HFFc6 (cell line): ENCODE results near the gene TGFB2. TPM values are rescaled to one million over a fixed set of nuclear protein-coding genes. Genes with fewer than 3 reads are reported as not detected.

Experiments used
- DNase-seq: peaks from one replicate; pipeline ENCODE4 v3.0.0-alpha.2; 2018
- H3K27ac Mint-ChIP-seq: 2 replicates; pipeline ENCODE4 v1.8.0; 2020; ENCODE audit warnings: mild to moderate bottlenecking, mixed read lengths
- H3K27me3 Mint-ChIP-seq: 2 replicates; pipeline ENCODE4 v1.8.0; 2021; ENCODE audit warnings: mild to moderate bottlenecking, moderate library complexity, mixed read lengths; ENCODE audit not compliant: insufficient read depth
- H3K36me3 Mint-ChIP-seq: 2 replicates; pipeline ENCODE4 v1.8.0; 2021; ENCODE audit warnings: low read depth, mixed read lengths
- H3K4me1 Mint-ChIP-seq: 2 replicates; pipeline ENCODE4 v1.8.0; 2020; ENCODE audit warnings: low read depth, mixed read lengths
- H3K4me3 Mint-ChIP-seq: 2 replicates; pipeline ENCODE4 v1.8.0; 2020; ENCODE audit warnings: mild to moderate bottlenecking, moderate library complexity, mixed read lengths
- H3K9me3 Mint-ChIP-seq: 2 replicates; pipeline ENCODE4 v1.8.0; 2020; ENCODE audit warnings: mild to moderate bottlenecking, mixed read lengths
- CTCF ChIP-seq: fragments of 200-600 bp; sonication (generic); IDR thresholded peaks from 2 replicates; pipeline ENCODE4 v1.5.0; 2021; ENCODE audit warnings: antibody characterized with exemption, mild to moderate bottlenecking
- long read RNA-seq: library from polyadenylated mRNA; unstranded; transcript quantifications from one replicate; pipeline ENCODE4 v2.0.0, GENCODE V29; 2019
- total RNA-seq, 6 experiments: library from RNA; stranded (reverse); fragmentation: NEBNext Ultra II Directional; extraction: Animal tissue kit (Norgen Biotek cat#: 25700); gene quantifications; 2 replicates in 1 of 6; 3 replicates in 5 of 6; pipeline ENCODE4 v1.2.3, GENCODE V29; 2021

Gene TGFB2
- 10 to 100 TPM in 1 of 6 experiments, 1 to 10 TPM in 5; 2.0 to 11.8 (median 2.5) TPM for total RNA-seq
- long read RNA-seq, full-length matches to known transcripts = 8 of 11 reads
- long read RNA-seq, partial matches to known transcripts = 3 of 11 reads
- long read RNA-seq, other reads (novel, unspliced or antisense) = 0 of 11 reads

GRCh38 chr1:218344814-218345672 is at the start of gene TGFB2:
TSS of gene TGFB2 (plus strand) at chr1:218345336. CDS start at chr1:218346702, 1,366 bp downstream.
- no peaks in the 10 kb centered on the region for H3K36me3 Mint-ChIP-seq
- DNase-seq = peak; percentile 53
- TF ChIP-seq CTCF = peak; percentile 23; the same call in 1 of the 2 replicates
- peaks cover 34% of the 10 kb centered on the region for H3K4me1 Mint-ChIP-seq
- no peaks in the 10 kb centered on the region for H3K9me3 Mint-ChIP-seq
- no peak within 1 kb of the TSS; the same call in 1 of the 2 replicates for H3K27ac Mint-ChIP-seq
- no peak within 1 kb of the TSS for H3K4me3 Mint-ChIP-seq
- H3K27me3 Mint-ChIP-seq = peaks cover 4% of the 10 kb centered on the region

- no peak overlapping the region for H3K4me3 Mint-ChIP-seq
- no peaks in the 10 kb centered on the region for H3K9me3 Mint-ChIP-seq
- TF ChIP-seq CTCF = no peak
- peaks cover 43% of the 10 kb centered on the region for H3K4me1 Mint-ChIP-seq
- no peaks in the 10 kb centered on the region for H3K27me3 Mint-ChIP-seq
- H3K27ac Mint-ChIP-seq = no peak overlapping the region
- no peaks in the 10 kb centered on the region for H3K36me3 Mint-ChIP-seq
- no peak for DNase-seq
Observed at GRCh38 chr1:218296162-218296561, 49.0 kb upstream of the TGFB2 start.

GRCh38 chr1:218297461-218297860 is 47.7 kb upstream of the TGFB2 start:
- Mint-ChIP-seq H3K4me1 (peaks cover 43% of the 10 kb centered on the region), H3K9me3 (no peaks in the 10 kb centered on the region), H3K4me3 (no peak overlapping the region), H3K27me3 (no peaks in the 10 kb centered on the region), H3K27ac (no peak overlapping the region), H3K36me3 (no peaks in the 10 kb centered on the region)
- TF ChIP-seq CTCF = no peak
- no peak for DNase-seq

- no peak overlapping the region for H3K4me3 Mint-ChIP-seq
- TF ChIP-seq CTCF = no peak
- H3K9me3 Mint-ChIP-seq = no peaks in the 10 kb centered on the region
- H3K4me1 Mint-ChIP-seq = peaks cover 43% of the 10 kb centered on the region
- DNase-seq = no peak
- H3K27ac Mint-ChIP-seq = no peak overlapping the region
- no peaks in the 10 kb centered on the region for H3K36me3 Mint-ChIP-seq
- H3K27me3 Mint-ChIP-seq = no peaks in the 10 kb centered on the region
Observed at GRCh38 chr1:218297867-218298266, 47.3 kb upstream of the TGFB2 start.

DNA sequence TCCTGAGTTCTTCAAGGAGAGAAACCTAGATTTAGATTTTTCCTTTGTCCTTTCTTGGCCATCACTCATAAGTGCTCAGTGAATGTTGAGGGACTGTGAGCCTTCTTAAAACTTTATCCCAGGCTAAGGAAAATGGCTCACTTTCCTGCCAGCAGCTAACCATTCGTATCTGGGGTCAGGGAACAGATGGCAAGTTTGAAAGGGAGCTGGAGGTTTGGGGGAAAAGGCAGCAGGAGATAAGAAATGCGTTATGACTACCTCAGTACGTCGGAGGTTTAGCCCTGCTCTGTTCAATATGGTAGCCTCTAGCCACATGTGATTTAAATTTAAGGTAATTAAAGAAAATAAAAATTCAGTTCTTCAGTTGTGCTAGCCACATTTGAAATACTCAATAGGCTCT is 46.7 kb upstream of the TGFB2 start:
- Mint-ChIP-seq H3K27me3 (no peaks in the 10 kb centered on the region), H3K9me3 (no peaks in the 10 kb centered on the region), H3K27ac (no peak overlapping the region), H3K4me1 (peaks cover 43% of the 10 kb centered on the region), H3K4me3 (no peak overlapping the region), H3K36me3 (no peaks in the 10 kb centered on the region)
- no peak for DNase-seq
- TF ChIP-seq CTCF = no peak
